Cardiac muscle cell (in vitro differentiated cells and primary cell): ENCODE measurements around the gene VOPP1. TPM values are rescaled to one million over a fixed set of nuclear protein-coding genes. Genes with fewer than 3 reads are reported as not detected.

Experiments used
- DNase-seq, 2 donors: peaks; one replicate each; pipeline versions ENCODE4 v3.0.0 to v3.0.0-alpha.2; 2010 to 2017; ENCODE audit warnings: low read depth in 1 of 2, low spot score in 1 of 2
- H3K27ac ChIP-seq: fragments of 200-600 bp; sonication (generic); 2 replicates; pipeline ENCODE4 v1.5.1; 2016
- H3K27me3 ChIP-seq: fragments of 200-600 bp; sonication (generic); 2 replicates; pipeline ENCODE4 v1.6.0; 2016; ENCODE audit warnings: control low read depth
- H3K36me3 ChIP-seq: fragments of 200-600 bp; sonication (generic); 2 replicates; pipeline ENCODE4 v1.5.1; 2016; ENCODE audit warnings: control low read depth
- H3K4me1 ChIP-seq: fragments of 200-600 bp; sonication (generic); 2 replicates; pipeline ENCODE4 v1.8.1; 2017; ENCODE audit warnings: low read depth, mild to moderate bottlenecking, mixed run types
- H3K4me3 ChIP-seq: fragments of 200-600 bp; sonication (generic); 2 replicates; pipeline ENCODE4 v1.5.1; 2016; ENCODE audit warnings: mild to moderate bottlenecking
- H3K9me3 ChIP-seq: fragments of 200-600 bp; sonication (generic); 2 replicates; pipeline ENCODE4 v1.5.1; 2017; ENCODE audit warnings: low read depth, mild to moderate bottlenecking, control low read depth
- CTCF ChIP-seq: IDR thresholded peaks from 2 replicates; pipeline ENCODE4 v1.5.1; 2012; ENCODE audit warnings: low read depth, mild to moderate bottlenecking, low read length
- polyA plus RNA-seq: library from polyadenylated mRNA; unstranded; fragments of >200 nt; fragmentation: Nextera tagmentation; extraction: Ambion mirVana; gene quantifications from 2 replicates; pipeline ENCODE4 v1.2.1, GENCODE V29; 2016
- total RNA-seq: library from RNA; depleted of rRNA; stranded (reverse); fragments of >200 nt; gene quantifications from 2 replicates; pipeline ENCODE4 v1.2.3, GENCODE V29; 2016

Gene VOPP1
- total and polyA plus RNA-seq, 2 experiments from 2014 or later, result 9.6 to 19.3 TPM

- Histone ChIP-seq H3K36me3 (no peaks in the 10 kb centered on the region), H3K27me3 (no peaks in the 10 kb centered on the region), H3K27ac (no peak overlapping the region), H3K9me3 (no peaks in the 10 kb centered on the region), H3K4me3 (no peak overlapping the region), H3K4me1 (peaks cover 4% of the 10 kb centered on the region)
- no peak for TF ChIP-seq CTCF
- DNase-seq, result peak in 1 of 2 donors; percentile 16
These were observed 63.0 kb downstream of the VOPP1 start for GRCh38 chr7:55509322-55509721.

GRCh38 chr7:55508221-55509011 is 63.9 kb downstream of the VOPP1 start:
- peaks cover 13% of the 10 kb centered on the region for H3K4me1 ChIP-seq
- no peaks in the 10 kb centered on the region for H3K36me3 ChIP-seq
- no peak for DNase-seq
- H3K27ac ChIP-seq, result no peak overlapping the region
- no peaks in the 10 kb centered on the region for H3K9me3 ChIP-seq
- no peak for TF ChIP-seq CTCF
- no peaks in the 10 kb centered on the region for H3K27me3 ChIP-seq
- H3K4me3 ChIP-seq, result no peak overlapping the region

GRCh38 chr7:55507743-55508142 is 64.6 kb downstream of the VOPP1 start:
- H3K4me3 ChIP-seq, result no peak overlapping the region

GRCh38 chr7:55504967-55505658 is 67.2 kb downstream of the VOPP1 start:
- Histone ChIP-seq H3K4me1 (peaks cover 31% of the 10 kb centered on the region), H3K27ac (no peak overlapping the region), H3K27me3 (peaks cover 6% of the 10 kb centered on the region), H3K9me3 (no peaks in the 10 kb centered on the region), H3K4me3 (no peak overlapping the region), H3K36me3 (no peaks in the 10 kb centered on the region)
- DNase-seq, result no peak
- no peak for TF ChIP-seq CTCF

More at GRCh38 chr7:55507743-55508142, 64.6 kb downstream of the VOPP1 start:
- TF ChIP-seq CTCF, result no peak
- no peak for DNase-seq
- H3K27ac ChIP-seq, result no peak overlapping the region
- peaks cover 20% of the 10 kb centered on the region for H3K4me1 ChIP-seq
- no peaks in the 10 kb centered on the region for H3K9me3 ChIP-seq
- no peaks in the 10 kb centered on the region for H3K36me3 ChIP-seq
- no peaks in the 10 kb centered on the region for H3K27me3 ChIP-seq

GRCh38 chr7:55504093-55504859 is 68.0 kb downstream of the VOPP1 start:
- no peak for TF ChIP-seq CTCF
- H3K36me3 ChIP-seq, result no peaks in the 10 kb centered on the region
- DNase-seq, result peak; percentile 21 to 31
- H3K9me3 ChIP-seq, result no peaks in the 10 kb centered on the region
- H3K4me3 ChIP-seq, result no peak overlapping the region
- peaks cover 6% of the 10 kb centered on the region for H3K27me3 ChIP-seq
- peaks cover 31% of the 10 kb centered on the region for H3K4me1 ChIP-seq
- H3K27ac ChIP-seq, result no peak overlapping the region
